ENCODE measurements around the gene TCF12.

TCF12 gene

GRCh38 chr15:56918046-56918938 lies at the start of gene TCF12:
Gene TCF12 (plus strand): TSS chr15:56918644. CDS start chr15:56919914, 1,270 bp downstream.
- DNase-seq = peak; percentile 27

GRCh38 chr15:56869573-56869972 lies 48.9 kb upstream of the TCF12 start:
- DNase-seq = no peak

GRCh38 chr15:56871185-56871584 lies 47.3 kb upstream of the TCF12 start:
- no peak for DNase-seq

- DNase-seq = no peak
Observed at GRCh38 chr15:56871867-56872266, 46.6 kb upstream of the TCF12 start.

- no peak for DNase-seq
Observed at GRCh38 chr15:56877255-56877970, 41.0 kb upstream of the TCF12 start.

GRCh38 chr15:56879502-56879901 lies 38.9 kb upstream of the TCF12 start:
- DNase-seq = no peak

GRCh38 chr15:56883088-56883487 lies 35.4 kb upstream of the TCF12 start:
- no peak for DNase-seq

- no peak for DNase-seq
Observed at GRCh38 chr15:56886363-56886931, 32.0 kb upstream of the TCF12 start.

GRCh38 chr15:56886932-56887781 lies 31.3 kb upstream of the TCF12 start:
- peak; percentile 50 for DNase-seq

- DNase-seq = no peak
Observed at GRCh38 chr15:56887782-56888438, 30.5 kb upstream of the TCF12 start.

GRCh38 chr15:56890038-56890437 lies 28.4 kb upstream of the TCF12 start:
- no peak for DNase-seq

GRCh38 chr15:56891852-56892440 lies 26.5 kb upstream of the TCF12 start:
- no peak for DNase-seq

GRCh38 chr15:56892659-56893363 lies 25.6 kb upstream of the TCF12 start:
- no peak for DNase-seq

- DNase-seq = no peak
Observed at GRCh38 chr15:56893364-56893678, 25.1 kb upstream of the TCF12 start.

- DNase-seq = no peak
Observed at GRCh38 chr15:56894601-56895000, 23.8 kb upstream of the TCF12 start.

- no peak for DNase-seq
Observed at GRCh38 chr15:56901931-56902330, 16.5 kb upstream of the TCF12 start.

GRCh38 chr15:56906766-56907165 lies 11.7 kb upstream of the TCF12 start:
- no peak for DNase-seq

GRCh38 chr15:56910801-56911200 lies 7.6 kb upstream of the TCF12 start:
- no peak for DNase-seq

- DNase-seq = no peak
Observed at GRCh38 chr15:56913241-56913640, 5.2 kb upstream of the TCF12 start.

GRCh38 chr15:56913670-56914069 lies 4.8 kb upstream of the TCF12 start:
- no peak for DNase-seq

- no peak for DNase-seq
Observed at GRCh38 chr15:56915888-56916287, 2.6 kb upstream of the TCF12 start.
